HG03039 (cell line): ENCODE results near the gene RNF123.

Experiments
- ATAC-seq: cut with Tn5 transposase; IDR thresholded peaks from one replicate; pipeline ENCODE4 v1.9.1; 2021; ENCODE audit warnings: mild to moderate bottlenecking, moderate library complexity; ENCODE audit not compliant: unreplicated experiment

RNF123 gene

GRCh38 chr3:49717211-49717958, 28.0 kb downstream of the RNF123 start:
- ATAC-seq: no peak

GRCh38 chr3:49717959-49718857, 28.9 kb downstream of the RNF123 start:
- no peak for ATAC-seq

GRCh38 chr3:49718858-49719213, 29.5 kb downstream of the RNF123 start:
- no peak for ATAC-seq

GRCh38 chr3:49719214-49719884, 30.0 kb downstream of the RNF123 start, which contains the start of gene AMIGO3:
Gene AMIGO3, minus strand, starts transcription at chr3:49719684. Its CDS starts 219 bp downstream, at chr3:49719465.
- peak; percentile 38 for ATAC-seq

GRCh38 chr3:49720855-49721595, 31.7 kb downstream of the RNF123 start:
- ATAC-seq: no peak

GRCh38 chr3:49721596-49721895, 32.2 kb downstream of the RNF123 start:
- no peak for ATAC-seq

- ATAC-seq: no peak
Measured at GRCh38 chr3:49721896-49722781, 32.8 kb downstream of the RNF123 start.

- ATAC-seq: no peak
Measured at GRCh38 chr3:49722896-49723295, 33.5 kb downstream of the RNF123 start.

GRCh38 chr3:49723296-49723627, 33.9 kb downstream of the RNF123 start:
- no peak for ATAC-seq

- peak; percentile 72 for ATAC-seq
Measured at GRCh38 chr3:49723628-49724551, 34.5 kb downstream of the RNF123 start, which contains the start of gene GMPPB. Gene GMPPB, minus strand, starts transcription at chr3:49723951. Its CDS starts 225 bp downstream, at chr3:49723726.

- ATAC-seq: no peak
Measured at GRCh38 chr3:49724586-49724985, 35.2 kb downstream of the RNF123 start.

- ATAC-seq: no peak
Measured at GRCh38 chr3:49725906-49726681, 36.7 kb downstream of the RNF123 start.

GRCh38 chr3:49727154-49727923, 38.0 kb downstream of the RNF123 start:
- no peak for ATAC-seq

- ATAC-seq: no peak
Measured at GRCh38 chr3:49727924-49728361, 38.6 kb downstream of the RNF123 start.

GRCh38 chr3:49729966-49730609, 40.7 kb downstream of the RNF123 start:
- ATAC-seq: no peak

- ATAC-seq: no peak
Measured at GRCh38 chr3:49732597-49732996, 43.2 kb downstream of the RNF123 start.

GRCh38 chr3:49733551-49733950, 44.2 kb downstream of the RNF123 start:
- no peak for ATAC-seq
